GM23338 (cell line): Measurements from ENCODE around the gene SIGMAR1. TPM values are rescaled to one million over a fixed set of nuclear protein-coding genes. Genes with fewer than 3 reads are reported as not detected.

Source experiments
- ATAC-seq: fragments of 200-7000 bp; cut with Tn5 transposase; 3 replicates; pipeline ENCODE4 v1.9.1; 2020
- DNase-seq: peaks from one replicate; pipeline ENCODE4 v3.0.0-alpha.2; 2015; ENCODE audit warnings: low spot score
- H2AFZ ChIP-seq: fragments of 200-600 bp; sonication (generic); 2 replicates; pipeline ENCODE4 v1.8.0; 2016; ENCODE audit warnings: antibody characterized with exemption, mild to moderate bottlenecking, moderate library complexity
- H3F3A ChIP-seq: fragments of 200-600 bp; sonication (generic); replicated peaks from 2 replicates; pipeline ENCODE4 v1.8.0; 2017; ENCODE audit warnings: antibody characterized with exemption, mixed run types, low read depth
- H3K27ac ChIP-seq: fragments of 200-600 bp; sonication (generic); 2 replicates; pipeline ENCODE4 v1.6.1; 2016; ENCODE audit warnings: low read depth
- H3K27me3 ChIP-seq: fragments of 200-600 bp; sonication (generic); 2 replicates; pipeline ENCODE4 v1.8.0; 2016; ENCODE audit warnings: mild to moderate bottlenecking, mixed run types, moderate library complexity; ENCODE audit not compliant: insufficient read depth
- H3K36me3 ChIP-seq: fragments of 200-600 bp; sonication (generic); 2 replicates; pipeline ENCODE4 v1.8.0; 2016; ENCODE audit warnings: mild to moderate bottlenecking; ENCODE audit not compliant: insufficient read depth
- H3K4me1 ChIP-seq: fragments of 200-600 bp; sonication (generic); 2 replicates; pipeline ENCODE4 v1.8.0; 2016; ENCODE audit warnings: mild to moderate bottlenecking, moderate library complexity; ENCODE audit not compliant: insufficient read depth
- H3K4me2 ChIP-seq: fragments of 200-600 bp; sonication (generic); 2 replicates; pipeline ENCODE4 v1.7.1; 2017; ENCODE audit warnings: mixed run types
- H3K4me3 ChIP-seq: fragments of 200-600 bp; sonication (generic); 2 replicates; pipeline ENCODE4 v1.6.1; 2016; ENCODE audit warnings: mixed run types
- H3K79me2 ChIP-seq: fragments of 200-600 bp; sonication (generic); replicated peaks from 2 replicates; pipeline ENCODE4 v1.8.0; 2017; ENCODE audit warnings: mild to moderate bottlenecking; ENCODE audit not compliant: insufficient read depth
- H3K9me2 ChIP-seq: fragments of 200-600 bp; sonication (generic); 2 replicates; pipeline ENCODE4 v1.8.0; 2017; ENCODE audit not compliant: insufficient read depth
- H4K20me1 ChIP-seq: fragments of 200-600 bp; sonication (generic); replicated peaks from 2 replicates; pipeline ENCODE4 v1.8.0; 2017; ENCODE audit warnings: mild to moderate bottlenecking; ENCODE audit not compliant: insufficient read depth
- H3K27ac Mint-ChIP-seq: 2 replicates; pipeline ENCODE4 v1.8.0; 2020; ENCODE audit warnings: inconsistent platforms, mild to moderate bottlenecking, moderate library complexity, mixed read lengths
- H3K27me3 Mint-ChIP-seq: 3 replicates; pipeline ENCODE4 v1.8.0; 2022; ENCODE audit warnings: low read depth, mild to moderate bottlenecking, moderate library complexity, mixed read lengths, inconsistent platforms; ENCODE audit not compliant: insufficient read depth, poor library complexity
- H3K36me3 Mint-ChIP-seq: 3 replicates; pipeline ENCODE4 v1.8.0; 2021; ENCODE audit warnings: low read depth, mild to moderate bottlenecking, inconsistent platforms, moderate library complexity, mixed read lengths
- H3K4me1 Mint-ChIP-seq: 3 replicates; pipeline ENCODE4 v1.8.0; 2020; ENCODE audit warnings: mild to moderate bottlenecking, inconsistent platforms, mixed read lengths
- H3K4me3 Mint-ChIP-seq: 3 replicates; pipeline ENCODE4 v1.8.0; 2021; ENCODE audit warnings: moderate library complexity, mild to moderate bottlenecking, inconsistent platforms, mixed read lengths
- H3K9me3 Mint-ChIP-seq: 3 replicates; pipeline ENCODE4 v1.8.0; 2020; ENCODE audit warnings: moderate library complexity, mild to moderate bottlenecking, inconsistent platforms, mixed read lengths
- EZH2 ChIP-seq: fragments of 200-600 bp; sonication (generic); IDR thresholded peaks from one replicate; pipeline ENCODE4 v1.8.0; 2017; ENCODE audit warnings: antibody characterized with exemption, mild to moderate bottlenecking, low read depth; ENCODE audit not compliant: unreplicated experiment
- JUNB ChIP-seq: IDR thresholded peaks from one replicate; pipeline ENCODE4 v1.6.1; 2016; ENCODE audit warnings: antibody characterized with exemption; ENCODE audit not compliant: unreplicated experiment
- NANOG ChIP-seq: IDR thresholded peaks from 2 replicates; pipeline ENCODE4 v1.6.1; 2016; ENCODE audit warnings: antibody characterized with exemption, borderline replicate concordance
- STAT1 ChIP-seq: IDR thresholded peaks from one replicate; pipeline ENCODE4 v1.6.1; 2016; ENCODE audit warnings: antibody characterized with exemption; ENCODE audit not compliant: unreplicated experiment
- ZNF331 ChIP-seq: fragments of 250-450 bp; sonication (Bioruptor Pico); IDR thresholded peaks from 2 replicates; pipeline ENCODE4 v1.5.0; 2020; ENCODE audit warnings: low read depth, mild to moderate bottlenecking, moderate library complexity
- polyA plus RNA-seq: library from polyadenylated mRNA; unstranded; fragments of >200 nt; fragmentation: Nextera tagmentation; extraction: Ambion mirVana; gene quantifications from 2 replicates; pipeline ENCODE4 v1.2.1, GENCODE V29; 2016
- total RNA-seq: library from RNA; depleted of rRNA; stranded (reverse); fragments of >200 nt; shearing (Covaris generic); gene quantifications from 2 replicates; pipeline ENCODE4 v1.2.3, GENCODE V29; 2014
- TF ChIP-seq, protein P1 (sequence below): IDR thresholded peaks from 2 replicates; pipeline ENCODE4 v1.6.1; 2016; ENCODE audit warnings: antibody characterized with exemption
- TF ChIP-seq, protein P2 (sequence below): fragments of 250-450 bp; sonication (Bioruptor Pico); IDR thresholded peaks from 2 replicates; pipeline ENCODE4 v1.5.0; 2020; ENCODE audit warnings: mild to moderate bottlenecking, moderate library complexity
- TF ChIP-seq, protein P3 (sequence below): IDR thresholded peaks from one replicate; pipeline ENCODE4 v1.6.1; 2018; ENCODE audit warnings: antibody characterized with exemption; ENCODE audit not compliant: unreplicated experiment
- TF ChIP-seq, protein P4 (sequence below), 2 experiments: fragments of 200-600 bp in 1 of 2; sonication (generic) in 1 of 2; conservative IDR thresholded peaks; 2 replicates each; pipeline versions ENCODE4 v1.5.1 to v1.6.1; 2016 to 2017; ENCODE audit warnings: antibody characterized with exemption in 2 of 2, low read depth in 2 of 2, mild to moderate bottlenecking in 2 of 2, moderate library complexity in 1 of 2

Gene SIGMAR1
- total and polyA plus RNA-seq, 2 experiments from 2014 or later = 82.3 to 167 TPM

DNA sequence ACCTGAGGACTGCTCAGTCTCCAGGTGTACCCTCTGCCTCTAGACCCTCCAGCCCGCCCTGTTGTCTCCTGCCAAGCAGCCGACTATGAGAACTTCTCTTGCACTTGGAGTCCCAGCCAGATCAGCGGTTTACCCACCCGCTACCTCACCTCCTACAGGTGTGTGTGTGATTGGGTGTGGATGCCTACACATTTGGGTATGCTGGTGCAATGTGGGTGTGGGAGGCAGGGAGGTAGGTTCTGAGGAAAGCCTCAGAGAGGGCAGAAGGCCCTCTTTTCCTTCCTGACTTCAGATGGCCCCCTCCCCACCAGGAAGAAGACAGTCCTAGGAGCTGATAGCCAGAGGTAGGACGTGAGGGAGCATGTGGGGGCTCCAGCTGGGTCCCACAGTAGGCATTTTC lies 19.4 kb upstream of the SIGMAR1 start:
- Histone ChIP-seq H3K9me2 (no peaks in the 10 kb centered on the region), H3K4me1 (peaks cover 16% of the 10 kb centered on the region), H3F3A (0 out of 2 replicates have a peak, but pooled peaks cover 4% of the 10 kb centered on the region), H3K36me3 (no peaks in the 10 kb centered on the region), H3K79me2 (no peaks in the 10 kb centered on the region), H4K20me1 (no peaks in the 10 kb centered on the region; the same call in 1 of the 2 replicates), H3K4me2 (no peak overlapping the region), H2AFZ (no peak overlapping the region), H3K27me3 (no peaks in the 10 kb centered on the region), H3K27ac (no peak overlapping the region), H3K4me3 (no peak overlapping the region)
- no peak overlapping the region for H3K4me3 Mint-ChIP-seq
- no peak overlapping the region for H3K27ac Mint-ChIP-seq
- no peaks in the 10 kb centered on the region; the same call in 2 of the 3 replicates for H3K9me3 Mint-ChIP-seq
- ATAC-seq (no peak), DNase-seq (no peak)
- peaks cover 22% of the 10 kb centered on the region for H3K27me3 Mint-ChIP-seq
- TF ChIP-seq JUNB (no peak), STAT1 (no peak), ZNF331 (CRISPR knock-in tag) (no peak), NANOG (no peak), EZH2 (no peak)
- H3K4me1 Mint-ChIP-seq = peaks cover 29% of the 10 kb centered on the region
- H3K36me3 Mint-ChIP-seq = no peaks in the 10 kb centered on the region

DNA sequence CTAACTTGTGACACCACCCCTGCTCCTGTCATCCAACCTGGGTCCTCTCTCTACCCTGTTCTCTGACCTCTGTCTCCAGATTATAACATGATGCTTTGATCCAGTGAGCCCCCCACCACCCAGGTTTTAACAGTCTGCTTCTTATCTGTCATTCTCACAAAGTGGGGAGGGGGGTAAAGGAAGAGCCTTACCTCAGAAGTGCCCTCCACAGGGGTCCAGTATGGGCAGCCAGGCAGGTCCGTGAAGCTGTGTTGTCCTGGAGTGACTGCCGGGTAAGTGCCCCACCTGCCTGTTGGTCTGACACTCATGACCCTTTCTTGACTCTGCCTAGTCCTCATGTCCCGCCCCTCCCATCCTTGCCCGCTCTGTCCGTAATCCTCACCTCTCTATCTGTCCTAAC lies 17.8 kb upstream of the SIGMAR1 start:
- Mint-ChIP-seq H3K4me3 (no peak overlapping the region), H3K36me3 (no peaks in the 10 kb centered on the region; the same call in 2 of the 3 replicates)
- TF ChIP-seq, protein P1, sequence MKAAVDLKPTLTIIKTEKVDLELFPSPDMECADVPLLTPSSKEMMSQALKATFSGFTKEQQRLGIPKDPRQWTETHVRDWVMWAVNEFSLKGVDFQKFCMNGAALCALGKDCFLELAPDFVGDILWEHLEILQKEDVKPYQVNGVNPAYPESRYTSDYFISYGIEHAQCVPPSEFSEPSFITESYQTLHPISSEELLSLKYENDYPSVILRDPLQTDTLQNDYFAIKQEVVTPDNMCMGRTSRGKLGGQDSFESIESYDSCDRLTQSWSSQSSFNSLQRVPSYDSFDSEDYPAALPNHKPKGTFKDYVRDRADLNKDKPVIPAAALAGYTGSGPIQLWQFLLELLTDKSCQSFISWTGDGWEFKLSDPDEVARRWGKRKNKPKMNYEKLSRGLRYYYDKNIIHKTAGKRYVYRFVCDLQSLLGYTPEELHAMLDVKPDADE = no peak
- no peak for TF ChIP-seq ZNF331 (CRISPR knock-in tag)
- TF ChIP-seq, protein P2, sequence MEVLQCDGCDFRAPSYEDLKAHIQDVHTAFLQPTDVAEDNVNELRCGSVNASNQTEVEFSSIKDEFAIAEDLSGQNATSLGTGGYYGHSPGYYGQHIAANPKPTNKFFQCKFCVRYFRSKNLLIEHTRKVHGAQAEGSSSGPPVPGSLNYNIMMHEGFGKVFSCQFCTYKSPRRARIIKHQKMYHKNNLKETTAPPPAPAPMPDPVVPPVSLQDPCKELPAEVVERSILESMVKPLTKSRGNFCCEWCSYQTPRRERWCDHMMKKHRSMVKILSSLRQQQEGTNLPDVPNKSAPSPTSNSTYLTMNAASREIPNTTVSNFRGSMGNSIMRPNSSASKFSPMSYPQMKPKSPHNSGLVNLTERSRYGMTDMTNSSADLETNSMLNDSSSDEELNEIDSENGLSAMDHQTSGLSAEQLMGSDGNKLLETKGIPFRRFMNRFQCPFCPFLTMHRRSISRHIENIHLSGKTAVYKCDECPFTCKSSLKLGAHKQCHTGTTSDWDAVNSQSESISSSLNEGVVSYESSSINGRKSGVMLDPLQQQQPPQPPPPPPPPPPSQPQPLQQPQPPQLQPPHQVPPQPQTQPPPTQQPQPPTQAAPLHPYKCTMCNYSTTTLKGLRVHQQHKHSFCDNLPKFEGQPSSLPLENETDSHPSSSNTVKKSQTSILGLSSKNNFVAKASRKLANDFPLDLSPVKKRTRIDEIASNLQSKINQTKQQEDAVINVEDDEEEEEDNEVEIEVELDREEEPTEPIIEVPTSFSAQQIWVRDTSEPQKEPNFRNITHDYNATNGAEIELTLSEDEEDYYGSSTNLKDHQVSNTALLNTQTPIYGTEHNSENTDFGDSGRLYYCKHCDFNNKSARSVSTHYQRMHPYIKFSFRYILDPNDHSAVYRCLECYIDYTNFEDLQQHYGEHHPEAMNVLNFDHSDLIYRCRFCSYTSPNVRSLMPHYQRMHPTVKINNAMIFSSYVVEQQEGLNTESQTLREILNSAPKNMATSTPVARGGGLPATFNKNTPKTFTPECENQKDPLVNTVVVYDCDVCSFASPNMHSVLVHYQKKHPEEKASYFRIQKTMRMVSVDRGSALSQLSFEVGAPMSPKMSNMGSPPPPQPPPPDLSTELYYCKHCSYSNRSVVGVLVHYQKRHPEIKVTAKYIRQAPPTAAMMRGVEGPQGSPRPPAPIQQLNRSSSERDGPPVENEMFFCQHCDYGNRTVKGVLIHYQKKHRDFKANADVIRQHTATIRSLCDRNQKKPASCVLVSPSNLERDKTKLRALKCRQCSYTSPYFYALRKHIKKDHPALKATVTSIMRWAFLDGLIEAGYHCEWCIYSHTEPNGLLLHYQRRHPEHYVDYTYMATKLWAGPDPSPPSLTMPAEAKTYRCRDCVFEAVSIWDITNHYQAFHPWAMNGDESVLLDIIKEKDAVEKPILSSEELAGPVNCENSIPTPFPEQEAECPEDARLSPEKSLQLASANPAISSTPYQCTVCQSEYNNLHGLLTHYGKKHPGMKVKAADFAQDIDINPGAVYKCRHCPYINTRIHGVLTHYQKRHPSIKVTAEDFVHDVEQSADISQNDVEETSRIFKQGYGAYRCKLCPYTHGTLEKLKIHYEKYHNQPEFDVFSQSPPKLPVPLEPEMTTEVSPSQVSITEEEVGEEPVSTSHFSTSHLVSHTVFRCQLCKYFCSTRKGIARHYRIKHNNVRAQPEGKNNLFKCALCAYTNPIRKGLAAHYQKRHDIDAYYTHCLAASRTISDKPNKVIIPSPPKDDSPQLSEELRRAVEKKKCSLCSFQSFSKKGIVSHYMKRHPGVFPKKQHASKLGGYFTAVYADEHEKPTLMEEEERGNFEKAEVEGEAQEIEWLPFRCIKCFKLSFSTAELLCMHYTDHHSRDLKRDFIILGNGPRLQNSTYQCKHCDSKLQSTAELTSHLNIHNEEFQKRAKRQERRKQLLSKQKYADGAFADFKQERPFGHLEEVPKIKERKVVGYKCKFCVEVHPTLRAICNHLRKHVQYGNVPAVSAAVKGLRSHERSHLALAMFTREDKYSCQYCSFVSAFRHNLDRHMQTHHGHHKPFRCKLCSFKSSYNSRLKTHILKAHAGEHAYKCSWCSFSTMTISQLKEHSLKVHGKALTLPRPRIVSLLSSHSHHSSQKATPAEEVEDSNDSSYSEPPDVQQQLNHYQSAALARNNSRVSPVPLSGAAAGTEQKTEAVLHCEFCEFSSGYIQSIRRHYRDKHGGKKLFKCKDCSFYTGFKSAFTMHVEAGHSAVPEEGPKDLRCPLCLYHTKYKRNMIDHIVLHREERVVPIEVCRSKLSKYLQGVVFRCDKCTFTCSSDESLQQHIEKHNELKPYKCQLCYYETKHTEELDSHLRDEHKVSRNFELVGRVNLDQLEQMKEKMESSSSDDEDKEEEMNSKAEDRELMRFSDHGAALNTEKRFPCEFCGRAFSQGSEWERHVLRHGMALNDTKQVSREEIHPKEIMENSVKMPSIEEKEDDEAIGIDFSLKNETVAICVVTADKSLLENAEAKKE = no peak
- TF ChIP-seq, protein P3, sequence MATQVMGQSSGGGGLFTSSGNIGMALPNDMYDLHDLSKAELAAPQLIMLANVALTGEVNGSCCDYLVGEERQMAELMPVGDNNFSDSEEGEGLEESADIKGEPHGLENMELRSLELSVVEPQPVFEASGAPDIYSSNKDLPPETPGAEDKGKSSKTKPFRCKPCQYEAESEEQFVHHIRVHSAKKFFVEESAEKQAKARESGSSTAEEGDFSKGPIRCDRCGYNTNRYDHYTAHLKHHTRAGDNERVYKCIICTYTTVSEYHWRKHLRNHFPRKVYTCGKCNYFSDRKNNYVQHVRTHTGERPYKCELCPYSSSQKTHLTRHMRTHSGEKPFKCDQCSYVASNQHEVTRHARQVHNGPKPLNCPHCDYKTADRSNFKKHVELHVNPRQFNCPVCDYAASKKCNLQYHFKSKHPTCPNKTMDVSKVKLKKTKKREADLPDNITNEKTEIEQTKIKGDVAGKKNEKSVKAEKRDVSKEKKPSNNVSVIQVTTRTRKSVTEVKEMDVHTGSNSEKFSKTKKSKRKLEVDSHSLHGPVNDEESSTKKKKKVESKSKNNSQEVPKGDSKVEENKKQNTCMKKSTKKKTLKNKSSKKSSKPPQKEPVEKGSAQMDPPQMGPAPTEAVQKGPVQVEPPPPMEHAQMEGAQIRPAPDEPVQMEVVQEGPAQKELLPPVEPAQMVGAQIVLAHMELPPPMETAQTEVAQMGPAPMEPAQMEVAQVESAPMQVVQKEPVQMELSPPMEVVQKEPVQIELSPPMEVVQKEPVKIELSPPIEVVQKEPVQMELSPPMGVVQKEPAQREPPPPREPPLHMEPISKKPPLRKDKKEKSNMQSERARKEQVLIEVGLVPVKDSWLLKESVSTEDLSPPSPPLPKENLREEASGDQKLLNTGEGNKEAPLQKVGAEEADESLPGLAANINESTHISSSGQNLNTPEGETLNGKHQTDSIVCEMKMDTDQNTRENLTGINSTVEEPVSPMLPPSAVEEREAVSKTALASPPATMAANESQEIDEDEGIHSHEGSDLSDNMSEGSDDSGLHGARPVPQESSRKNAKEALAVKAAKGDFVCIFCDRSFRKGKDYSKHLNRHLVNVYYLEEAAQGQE = no peak
- TF ChIP-seq EZH2 = no peak
- TF ChIP-seq JUNB = no peak
- TF ChIP-seq, protein P4, sequence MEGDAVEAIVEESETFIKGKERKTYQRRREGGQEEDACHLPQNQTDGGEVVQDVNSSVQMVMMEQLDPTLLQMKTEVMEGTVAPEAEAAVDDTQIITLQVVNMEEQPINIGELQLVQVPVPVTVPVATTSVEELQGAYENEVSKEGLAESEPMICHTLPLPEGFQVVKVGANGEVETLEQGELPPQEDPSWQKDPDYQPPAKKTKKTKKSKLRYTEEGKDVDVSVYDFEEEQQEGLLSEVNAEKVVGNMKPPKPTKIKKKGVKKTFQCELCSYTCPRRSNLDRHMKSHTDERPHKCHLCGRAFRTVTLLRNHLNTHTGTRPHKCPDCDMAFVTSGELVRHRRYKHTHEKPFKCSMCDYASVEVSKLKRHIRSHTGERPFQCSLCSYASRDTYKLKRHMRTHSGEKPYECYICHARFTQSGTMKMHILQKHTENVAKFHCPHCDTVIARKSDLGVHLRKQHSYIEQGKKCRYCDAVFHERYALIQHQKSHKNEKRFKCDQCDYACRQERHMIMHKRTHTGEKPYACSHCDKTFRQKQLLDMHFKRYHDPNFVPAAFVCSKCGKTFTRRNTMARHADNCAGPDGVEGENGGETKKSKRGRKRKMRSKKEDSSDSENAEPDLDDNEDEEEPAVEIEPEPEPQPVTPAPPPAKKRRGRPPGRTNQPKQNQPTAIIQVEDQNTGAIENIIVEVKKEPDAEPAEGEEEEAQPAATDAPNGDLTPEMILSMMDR (conservative IDR thresholded peaks at IDR 0.05; ENCODE audit: low read depth in 2 of 2) = no peak

More for the DNA sequence above, 17.8 kb upstream of the SIGMAR1 start:
- Histone ChIP-seq H4K20me1 (no peaks in the 10 kb centered on the region; the same call in 1 of the 2 replicates), H3F3A (0 out of 2 replicates have a peak, but pooled peaks cover 4% of the 10 kb centered on the region), H3K27ac (no peak overlapping the region), H3K4me3 (no peak overlapping the region), H3K4me1 (peaks cover 16% of the 10 kb centered on the region), H3K36me3 (no peaks in the 10 kb centered on the region), H2AFZ (no peak overlapping the region), H3K27me3 (no peaks in the 10 kb centered on the region), H3K9me2 (no peaks in the 10 kb centered on the region), H3K4me2 (no peak overlapping the region), H3K79me2 (no peaks in the 10 kb centered on the region)
- Mint-ChIP-seq H3K4me1 (peaks cover 34% of the 10 kb centered on the region), H3K27ac (no peak overlapping the region), H3K9me3 (no peaks in the 10 kb centered on the region; the same call in 2 of the 3 replicates), H3K27me3 (peaks cover 22% of the 10 kb centered on the region)
- no peak for ATAC-seq
- no peak for DNase-seq
